Measurements from ENCODE around the gene CWC22. TPM values are rescaled to one million over a fixed set of nuclear protein-coding genes. Genes with fewer than 3 reads are reported as not detected.

Gene CWC22
- total and polyA plus RNA-seq, 2 of the 13 experiments (the other 11 are each of a cell fraction or from before 2014, with no cell fraction given): 5.7 to 29.2 TPM

GRCh38 chr2:180046776-180047175 lies 39.7 kb upstream of the CWC22 start:
- POLR2A ChIA-PET: no interaction called here
- Histone ChIP-seq H3K27ac (ENCODE audit: extremely low read length, insufficient read depth, low read length) (no peak overlapping the region), H3K4me2 (ENCODE audit: low read depth, low read length) (no peak overlapping the region), H2AFZ (ENCODE audit: low read length) (no peak overlapping the region), H3K79me2 (ENCODE audit: insufficient read depth, low read length) (no peaks in the 10 kb centered on the region), H3K36me3 (replicated peaks in 1 of 2; ENCODE audit: control insufficient read depth in 1 of 2, insufficient read depth in 2 of 2, low read length in 2 of 2) (no peaks in the 10 kb centered on the region), H4K20me1 (ENCODE audit: insufficient read depth, low read length) (no peaks in the 10 kb centered on the region), H3K4me1 (ENCODE audit: insufficient read depth, low read length) (no peaks in the 10 kb centered on the region), H3K27me3 (ENCODE audit: control insufficient read depth in 1 of 2, insufficient read depth in 2 of 2, low read length in 2 of 2) (no peaks in the 10 kb centered on the region), H3K9ac (ENCODE audit: insufficient read depth, low read depth, low read length) (no peak overlapping the region), H3K4me3 (replicated peaks in 1 of 3; ENCODE audit: insufficient read depth in 1 of 3, low read depth in 2 of 3, low read length in 3 of 3) (no peak overlapping the region), H3K9me3 (ENCODE audit: low read length) (no peaks in the 10 kb centered on the region)
- FAIRE-seq: no peak
- DNase-seq (ENCODE audit: low spot score): no peak
- BruUV-seq (replicated peaks): no TSS peak
- intact Hi-C loops (cut with micrococcal nuclease; ENCODE audit: unreplicated experiment): no loop called here
- no peak for ATAC-seq
- CTCF ChIA-PET (ENCODE audit: low intra/inter-chr PET ratio, low total read pairs): no interaction called here
- TF ChIP-seq ARID5B (CRISPR knock-in tag; IDR thresholded peaks at IDR 0.05): no peak
- TF ChIP-seq ZFP36L1 (CRISPR knock-in tag; IDR thresholded peaks at IDR 0.05): no peak
- TF ChIP-seq ZNF451 (CRISPR knock-in tag; IDR thresholded peaks at IDR 0.05): no peak
- TF ChIP-seq ZNF597 (CRISPR knock-in tag; IDR thresholded peaks at IDR 0.05): no peak
- TF ChIP-seq SP2 (CRISPR knock-in tag; IDR thresholded peaks at IDR 0.05): no peak
- TF ChIP-seq ZNF484 (CRISPR knock-in tag; IDR thresholded peaks at IDR 0.05; ENCODE audit: borderline replicate concordance, low read depth): no peak
- no peak for TF ChIP-seq CCAR2 (optimal IDR thresholded peaks at IDR 0.05; ENCODE audit: low read depth, low read length)
- no peak for TF ChIP-seq ZNF318 (CRISPR knock-in tag; IDR thresholded peaks at IDR 0.05)
- no peak for TF ChIP-seq PBX2 (CRISPR knock-in tag; IDR thresholded peaks at IDR 0.05)
- in situ Hi-C loops (cut with HindIII; ENCODE audit: extremely low pct_ligation_motif_present, low pct_unique_long_range_greater_than_20kb): no loop called here
